NB4 (cell line): ENCODE measurements around the gene SLC12A5.

Source experiments
- MYC ChIP-seq: IDR thresholded peaks from 2 replicates; pipeline ENCODE4 v1.6.1; 2011; ENCODE audit warnings: low read depth, low read length
- POLR2A ChIP-seq: IDR thresholded peaks from 2 replicates; pipeline ENCODE4 v1.6.1; 2011; ENCODE audit warnings: mild to moderate bottlenecking; ENCODE audit not compliant: insufficient read length; ENCODE audit errors: extremely low read depth
- TF ChIP-seq, protein P1 (sequence below): IDR thresholded peaks from one replicate; pipeline ENCODE4 v1.5.1; 2012; ENCODE audit warnings: low read depth, low read length
- TF ChIP-seq, protein P2 (sequence below): IDR thresholded peaks from 2 replicates; pipeline ENCODE4 v1.6.1; 2011; ENCODE audit warnings: low read depth, low read length

DNA sequence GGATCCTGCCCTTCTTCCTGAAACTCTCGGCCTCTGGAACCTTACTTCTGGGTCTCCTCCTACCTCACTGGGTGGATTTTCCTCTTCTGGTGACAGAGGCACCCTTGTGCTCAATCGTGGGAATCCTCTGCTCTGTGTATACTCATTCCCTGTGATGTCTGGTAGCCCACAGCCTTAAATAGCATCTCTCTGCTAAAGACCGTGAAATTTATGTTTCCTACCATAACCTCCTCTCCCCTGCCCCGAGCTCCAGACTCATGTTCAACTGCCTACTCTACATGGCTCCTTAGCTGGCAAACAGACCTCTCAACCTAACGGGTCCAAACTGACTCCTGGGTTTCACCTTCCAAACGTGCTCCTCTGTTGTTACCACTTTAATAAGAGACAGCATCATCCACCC lies 10.4 kb upstream of the SLC12A5 start:
- TF ChIP-seq, protein P1, sequence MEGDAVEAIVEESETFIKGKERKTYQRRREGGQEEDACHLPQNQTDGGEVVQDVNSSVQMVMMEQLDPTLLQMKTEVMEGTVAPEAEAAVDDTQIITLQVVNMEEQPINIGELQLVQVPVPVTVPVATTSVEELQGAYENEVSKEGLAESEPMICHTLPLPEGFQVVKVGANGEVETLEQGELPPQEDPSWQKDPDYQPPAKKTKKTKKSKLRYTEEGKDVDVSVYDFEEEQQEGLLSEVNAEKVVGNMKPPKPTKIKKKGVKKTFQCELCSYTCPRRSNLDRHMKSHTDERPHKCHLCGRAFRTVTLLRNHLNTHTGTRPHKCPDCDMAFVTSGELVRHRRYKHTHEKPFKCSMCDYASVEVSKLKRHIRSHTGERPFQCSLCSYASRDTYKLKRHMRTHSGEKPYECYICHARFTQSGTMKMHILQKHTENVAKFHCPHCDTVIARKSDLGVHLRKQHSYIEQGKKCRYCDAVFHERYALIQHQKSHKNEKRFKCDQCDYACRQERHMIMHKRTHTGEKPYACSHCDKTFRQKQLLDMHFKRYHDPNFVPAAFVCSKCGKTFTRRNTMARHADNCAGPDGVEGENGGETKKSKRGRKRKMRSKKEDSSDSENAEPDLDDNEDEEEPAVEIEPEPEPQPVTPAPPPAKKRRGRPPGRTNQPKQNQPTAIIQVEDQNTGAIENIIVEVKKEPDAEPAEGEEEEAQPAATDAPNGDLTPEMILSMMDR, result no peak
- no peak for TF ChIP-seq POLR2A
- no peak for TF ChIP-seq MYC
- TF ChIP-seq, protein P2, sequence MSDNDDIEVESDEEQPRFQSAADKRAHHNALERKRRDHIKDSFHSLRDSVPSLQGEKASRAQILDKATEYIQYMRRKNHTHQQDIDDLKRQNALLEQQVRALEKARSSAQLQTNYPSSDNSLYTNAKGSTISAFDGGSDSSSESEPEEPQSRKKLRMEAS, result no peak
